Measurements from ENCODE around the gene DAPK1.
A peak's percentile ranks its signal among the peaks of the same experiment; 100 is the strongest.

DAPK1 gene

GRCh38 chr9:87695523-87695922, 197.9 kb downstream of the DAPK1 start:
- DNase-seq, result no peak

DNA sequence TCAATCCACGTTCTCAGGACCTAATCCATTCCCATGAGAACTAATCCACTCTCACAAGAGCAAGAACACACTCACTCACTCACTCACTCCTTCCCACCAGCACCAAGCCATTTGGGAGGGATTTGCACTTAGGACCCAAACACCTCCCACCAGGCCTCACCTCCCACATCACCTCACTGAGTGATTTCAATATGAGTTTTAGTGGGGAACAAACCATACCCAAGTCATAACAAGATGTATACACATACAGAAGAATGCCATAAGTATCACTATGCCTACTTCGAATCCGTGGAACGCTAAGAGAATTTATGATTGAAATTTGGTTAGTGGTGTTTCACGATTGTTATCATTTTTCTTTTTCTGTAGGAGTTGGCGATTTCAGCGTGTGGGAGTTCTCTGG, 199.0 kb downstream of the DAPK1 start:
- DNase-seq, result no peak

DNA sequence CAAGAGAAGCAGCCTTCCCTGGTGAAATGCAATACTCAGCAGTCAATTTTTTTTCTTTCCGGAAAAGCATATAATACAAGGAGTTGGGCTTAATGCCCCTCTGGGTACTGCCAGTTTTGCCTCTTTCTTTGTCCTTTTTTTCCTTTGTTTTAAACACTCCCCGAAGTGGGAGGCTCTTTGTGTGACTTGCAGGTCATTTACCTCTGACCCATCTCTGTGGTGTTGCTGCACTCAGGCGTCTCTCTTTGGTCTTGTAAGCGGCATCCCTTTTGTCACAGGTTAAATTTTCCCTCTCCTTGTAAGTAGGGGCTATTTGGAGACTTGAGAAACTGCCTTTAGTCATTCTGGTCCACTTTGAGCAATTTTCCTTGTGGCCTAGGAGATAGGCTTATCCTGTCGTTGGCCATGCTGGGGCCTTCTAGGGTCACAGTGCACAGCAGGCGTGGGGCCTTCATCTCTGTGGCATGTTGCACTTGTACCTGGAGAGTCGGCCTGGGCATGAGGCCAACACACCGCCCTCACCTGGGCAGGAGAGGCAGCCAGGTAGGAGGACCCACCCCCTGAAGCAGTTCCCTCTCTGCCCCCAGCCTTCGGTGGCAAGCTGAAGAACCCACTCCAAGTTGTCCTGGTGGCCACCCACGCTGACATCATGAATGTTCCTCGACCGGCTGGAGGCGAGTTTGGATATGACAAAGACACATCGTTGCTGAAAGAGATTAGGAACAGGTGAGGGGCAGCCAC, 200.6 kb downstream of the DAPK1 start:
- no peak for DNase-seq

GRCh38 chr9:87699835-87700234, 202.2 kb downstream of the DAPK1 start:
- no peak for DNase-seq

GRCh38 chr9:87701491-87701890, 203.8 kb downstream of the DAPK1 start:
- no peak for DNase-seq

DNA sequence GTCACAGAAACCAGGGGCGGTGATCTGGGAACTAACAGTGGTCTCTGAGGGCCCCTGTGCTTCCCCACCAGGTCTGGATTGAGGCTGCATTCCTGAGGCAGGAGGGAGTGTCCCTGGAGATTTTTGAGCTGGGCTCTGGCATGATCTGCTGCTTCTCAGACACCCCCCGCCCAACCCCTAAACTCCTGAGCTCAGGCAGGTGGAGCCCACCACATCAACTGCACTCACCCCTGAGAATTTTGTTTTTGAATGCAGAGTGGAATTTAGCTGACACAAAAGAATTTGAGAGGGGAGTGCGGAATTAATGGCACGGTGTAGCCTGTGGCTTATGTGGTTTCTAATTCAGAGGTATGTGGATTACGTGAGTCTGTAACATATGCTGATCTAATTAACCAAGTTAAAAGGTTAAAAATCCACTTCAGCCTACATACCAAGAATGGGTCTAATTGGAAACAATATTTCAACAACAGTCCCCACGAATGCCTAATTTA, 204.3 kb downstream of the DAPK1 start:
- DNase-seq, result no peak

DNA sequence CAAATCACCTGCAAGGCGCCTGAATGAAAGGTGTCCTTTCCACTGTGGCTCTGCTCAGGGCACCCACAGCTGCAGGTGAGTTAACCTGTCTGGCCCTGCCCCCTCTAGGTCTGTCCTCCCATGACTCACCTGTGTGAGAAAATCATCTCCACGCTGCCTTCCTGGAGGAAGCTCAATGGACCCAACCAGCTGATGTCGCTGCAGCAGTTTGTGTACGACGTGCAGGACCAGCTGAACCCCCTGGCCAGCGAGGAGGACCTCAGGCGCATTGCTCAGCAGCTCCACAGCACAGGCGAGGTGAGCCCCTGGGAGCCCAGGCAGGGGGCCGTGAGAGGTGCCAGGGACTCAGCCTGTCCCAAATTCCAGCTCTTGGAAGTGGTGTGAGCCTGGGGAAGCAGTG, 205.3 kb downstream of the DAPK1 start:
- no peak for DNase-seq

GRCh38 chr9:87703636-87704276, 206.1 kb downstream of the DAPK1 start:
- no peak for DNase-seq

GRCh38 chr9:87704342-87704741, 206.7 kb downstream of the DAPK1 start:
- no peak for DNase-seq

GRCh38 chr9:87706066-87706739, 208.5 kb downstream of the DAPK1 start:
- DNase-seq, result no peak

DNA sequence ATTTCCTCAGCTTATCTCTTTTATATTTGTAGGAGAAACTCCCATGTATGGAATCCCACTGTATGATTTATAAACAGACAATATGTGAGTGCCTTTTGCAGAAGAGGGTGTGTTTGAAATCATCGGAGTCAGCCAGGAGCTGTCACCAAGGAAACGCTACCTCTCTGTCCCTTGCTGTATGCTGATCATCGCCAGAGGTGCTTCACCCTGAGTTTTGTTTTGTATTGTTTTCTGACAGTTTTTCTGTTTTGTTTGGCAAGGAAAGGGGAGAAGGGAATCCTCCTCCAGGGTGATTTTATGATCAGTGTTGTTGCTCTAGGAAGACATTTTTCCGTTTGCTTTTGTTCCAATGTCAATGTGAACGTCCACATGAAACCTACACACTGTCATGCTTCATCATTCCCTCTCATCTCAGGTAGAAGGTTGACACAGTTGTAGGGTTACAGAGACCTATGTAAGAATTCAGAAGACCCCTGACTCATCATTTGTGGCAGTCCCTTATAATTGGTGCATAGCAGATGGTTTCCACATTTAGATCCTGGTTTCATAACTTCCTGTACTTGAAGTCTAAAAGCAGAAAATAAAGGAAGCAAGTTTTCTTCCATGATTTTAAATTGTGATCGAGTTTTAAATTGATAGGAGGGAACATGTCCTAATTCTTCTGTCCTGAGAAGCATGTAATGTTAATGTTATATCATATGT, 210.3 kb downstream of the DAPK1 start:
- DNase-seq, result peak; percentile 49 to 60

DNA sequence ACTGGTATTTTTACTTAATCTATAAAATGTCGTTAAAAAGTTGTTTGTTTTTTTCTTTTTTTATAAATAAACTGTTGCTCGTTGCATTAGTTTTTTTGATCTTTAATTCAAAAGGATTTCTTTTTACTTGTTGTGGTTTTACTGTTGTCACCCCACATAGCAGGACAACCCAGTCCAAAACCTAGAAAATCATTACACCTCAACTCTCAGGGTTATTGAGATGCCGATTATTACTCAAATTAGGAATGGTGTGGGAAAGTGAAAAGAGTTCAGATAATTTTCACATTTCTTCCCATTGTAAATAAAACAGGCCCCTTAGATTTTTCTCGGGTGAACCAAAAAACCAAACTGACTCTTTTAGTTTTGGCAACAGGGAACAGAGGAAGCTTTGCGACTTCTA, 210.9 kb downstream of the DAPK1 start:
- DNase-seq, result no peak

DNA sequence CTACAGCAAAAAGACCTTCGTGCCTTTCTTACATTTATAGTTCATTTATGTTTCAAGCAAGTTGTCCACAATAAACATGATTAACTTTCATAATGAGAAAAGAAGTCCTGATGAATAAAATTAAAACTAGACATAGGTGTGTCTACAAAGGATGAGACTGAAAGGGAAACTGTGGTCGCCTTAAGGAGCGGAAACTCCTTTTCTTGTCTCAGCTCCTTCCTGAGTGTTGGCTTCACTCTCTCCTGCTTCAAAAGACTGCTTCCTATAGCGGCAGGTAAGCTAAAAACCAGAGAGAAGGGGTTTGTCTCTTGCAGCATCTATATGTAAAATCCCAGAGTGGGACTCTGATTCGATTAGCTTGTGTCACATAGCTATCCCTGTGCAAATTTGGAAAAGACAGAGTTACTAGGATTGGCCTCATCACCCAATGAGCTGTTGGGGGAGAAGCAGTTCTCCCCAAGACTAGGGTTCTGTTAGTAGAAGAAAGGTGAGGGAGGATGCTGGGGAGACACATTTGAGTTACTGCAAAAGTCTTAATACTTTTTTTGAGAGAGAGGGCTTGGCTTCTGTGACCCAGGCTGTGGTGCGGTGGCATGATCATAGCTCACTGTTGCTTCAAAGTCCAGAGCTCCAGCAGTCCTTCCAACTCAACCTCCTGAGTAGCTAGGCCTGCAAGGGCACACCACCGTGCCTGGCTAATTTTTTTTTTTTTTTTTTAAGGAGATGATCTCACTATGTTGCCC, 211.5 kb downstream of the DAPK1 start:
- DNase-seq, result no peak

GRCh38 chr9:87710443-87710842, 212.8 kb downstream of the DAPK1 start:
- DNase-seq, result no peak

DNA sequence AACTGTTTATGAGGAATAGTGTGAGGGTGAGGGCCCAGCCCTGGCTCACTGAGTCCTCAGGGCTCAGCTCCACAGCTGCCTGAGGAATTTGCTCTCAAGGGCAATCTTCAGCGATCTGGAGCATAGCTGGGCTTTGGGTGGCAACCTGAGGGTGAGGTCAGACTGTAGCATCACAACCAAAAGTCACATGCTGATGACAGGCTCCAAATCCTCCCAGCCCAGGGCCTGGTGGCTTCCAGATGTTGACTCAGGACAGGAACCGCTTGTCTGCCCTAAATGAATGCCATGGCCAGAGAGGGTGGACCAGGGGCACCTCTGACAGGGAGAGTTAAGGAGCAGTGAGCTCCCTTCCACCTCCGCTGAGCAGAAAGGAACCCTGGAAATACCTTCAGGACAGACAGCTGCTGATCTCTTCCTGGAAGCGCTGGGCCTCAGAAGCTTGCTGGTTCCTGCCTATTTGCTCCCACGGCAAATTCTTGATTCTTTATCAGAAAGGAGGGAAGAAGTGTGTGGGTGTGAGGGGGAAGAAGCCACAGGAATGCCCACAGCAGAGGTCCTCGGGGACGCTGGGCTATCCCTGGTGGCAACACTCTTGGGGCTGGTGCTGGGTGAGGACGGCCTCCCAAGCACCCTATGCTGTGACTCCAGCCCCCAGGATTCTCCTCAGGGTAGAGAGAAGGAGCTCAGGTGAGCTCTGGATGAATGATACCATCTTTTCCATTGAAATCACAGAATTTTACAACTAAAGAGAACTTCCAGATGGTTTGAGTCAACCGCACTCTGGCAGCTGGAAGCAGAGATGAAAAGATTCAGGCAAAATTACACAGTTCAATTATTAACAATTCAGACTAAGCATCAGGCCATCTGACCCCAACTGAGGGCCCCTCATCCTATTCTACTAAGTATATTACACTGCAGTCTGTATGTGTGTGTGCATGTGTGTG, 214.5 kb downstream of the DAPK1 start:
- peak; percentile 78 to 92 for DNase-seq

DNA sequence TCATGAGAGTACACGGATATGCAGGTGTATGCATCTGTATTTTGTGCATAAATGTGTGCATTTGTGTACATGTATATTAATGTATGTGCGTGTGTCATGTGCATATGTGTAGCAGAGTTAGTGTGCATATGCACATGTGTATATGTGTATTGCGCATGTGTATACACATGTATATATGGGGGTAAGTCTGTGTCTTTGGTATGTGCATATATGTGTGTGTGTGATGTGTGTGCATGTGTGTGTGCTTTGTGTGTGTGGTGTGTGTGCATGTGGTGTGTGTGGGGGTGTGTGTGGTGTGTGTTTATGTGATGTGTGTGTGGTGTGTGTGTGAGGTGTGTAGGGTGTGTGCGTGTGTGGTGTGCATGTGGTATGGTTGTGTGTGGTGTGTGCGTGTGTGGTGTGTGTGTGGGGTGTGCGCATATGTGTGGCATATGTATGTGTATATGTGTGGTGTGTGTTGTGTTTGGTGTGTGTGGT, 215.2 kb downstream of the DAPK1 start:
- DNase-seq, result no peak

GRCh38 chr9:87713278-87713987, 215.8 kb downstream of the DAPK1 start:
- peak; percentile 100 for DNase-seq

DNA sequence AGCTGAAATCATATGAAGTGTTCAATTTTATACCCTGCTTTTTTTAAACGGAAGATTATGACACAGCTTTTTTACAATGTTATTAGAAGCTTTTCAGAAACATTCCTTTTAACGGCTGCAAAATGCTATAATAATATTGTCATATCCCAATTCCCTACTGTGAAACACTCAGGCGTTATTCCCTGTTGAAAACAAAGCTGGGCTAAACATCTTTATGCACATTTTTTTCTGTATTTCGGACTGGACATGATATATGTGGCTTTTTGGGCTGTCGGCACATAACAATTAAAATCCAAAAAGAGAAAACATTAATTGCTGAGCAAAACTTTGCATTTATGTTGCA, 216.3 kb downstream of the DAPK1 start:
- no peak for DNase-seq

DNA sequence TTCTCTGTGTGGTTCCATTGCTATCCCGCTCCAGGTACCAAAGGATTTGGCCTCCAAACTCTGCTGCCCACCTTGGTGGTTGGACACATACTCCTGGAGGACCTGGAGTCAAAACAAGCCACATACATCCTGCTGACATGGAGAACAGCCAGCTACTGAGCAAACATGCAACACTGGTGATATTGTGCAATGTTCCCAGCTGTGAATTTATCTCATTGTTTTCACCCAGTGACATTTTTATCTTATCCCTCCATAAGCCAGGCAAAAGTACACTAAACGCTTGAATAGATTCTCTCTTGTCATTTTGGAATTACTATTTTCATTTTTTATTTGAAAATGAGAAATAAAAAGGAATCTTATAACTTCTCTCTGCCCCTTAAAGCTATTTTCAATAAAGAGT, 217.2 kb downstream of the DAPK1 start:
- peak; percentile 57 to 70 for DNase-seq

DNA sequence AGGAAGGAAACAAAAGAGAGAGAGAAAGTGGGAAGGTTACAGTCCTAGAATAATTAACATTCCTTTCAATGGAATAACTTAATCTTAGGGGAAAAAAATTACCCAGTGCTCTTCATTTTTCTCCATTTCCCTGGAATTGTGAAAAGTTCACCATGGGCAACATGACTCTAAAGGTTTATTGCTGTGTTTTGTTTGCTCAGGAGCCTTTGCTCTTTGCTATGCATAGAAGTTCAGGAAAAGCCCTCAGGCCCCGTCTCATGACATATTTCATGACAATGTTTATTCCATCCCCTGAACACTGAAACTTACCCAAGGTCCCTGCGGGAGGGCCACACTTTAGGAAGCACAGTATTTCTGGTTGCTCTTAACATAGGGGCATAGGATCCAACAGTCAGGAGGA, 218.5 kb downstream of the DAPK1 start:
- DNase-seq, result no peak

DNA sequence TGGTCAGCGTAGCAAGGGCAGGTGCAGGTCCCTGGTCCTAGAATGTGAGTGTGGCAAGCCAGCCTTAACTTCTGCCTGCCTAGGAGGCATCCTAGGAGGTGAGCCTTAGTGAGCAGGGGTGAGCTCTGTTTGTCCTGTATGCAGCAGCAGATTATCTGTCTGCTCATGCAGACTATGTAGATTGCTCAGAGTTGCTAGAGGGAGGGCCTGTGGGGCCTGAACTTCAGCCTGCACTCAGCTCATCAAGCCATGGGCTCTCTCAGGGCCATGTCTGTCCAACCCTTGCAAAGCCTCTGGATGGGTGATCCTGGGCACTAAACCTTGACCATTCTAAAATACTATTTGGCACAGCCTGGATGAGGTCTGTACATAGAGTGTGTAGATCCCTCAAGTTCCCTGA, 219.8 kb downstream of the DAPK1 start:
- no peak for DNase-seq

Data from inflammatory macrophage (primary cell).